Liver (tissue), 3 donors: ENCODE results near the gene ENO4.

Experiments used
- EGR1 ChIP-seq, 2 donors: IDR thresholded peaks; 2 replicates each; pipeline ENCODE4 v1.6.1; 2016 to 2018; ENCODE audit warnings: antibody characterized with exemption in 2 of 2, low read depth in 2 of 2
- FOXA1 ChIP-seq: IDR thresholded peaks from 2 replicates; pipeline ENCODE4 v1.6.1; 2016; ENCODE audit warnings: antibody characterized with exemption
- GABPA ChIP-seq, 2 donors: IDR thresholded peaks in 1 of 2; conservative IDR thresholded peaks in 1 of 2; 2 replicates each; pipeline ENCODE4 v1.6.1; 2016; ENCODE audit warnings: antibody characterized with exemption in 2 of 2, mild to moderate bottlenecking in 1 of 2, moderate library complexity in 1 of 2
- HNF4A ChIP-seq, 2 donors: conservative IDR thresholded peaks; 2 replicates each; pipeline ENCODE4 v1.6.1; 2016; ENCODE audit warnings: antibody characterized with exemption in 2 of 2, mild to moderate bottlenecking in 2 of 2
- HNF4G ChIP-seq: IDR thresholded peaks from 2 replicates; pipeline ENCODE4 v1.6.1; 2016; ENCODE audit warnings: antibody characterized with exemption
- TAF1 ChIP-seq: conservative IDR thresholded peaks from 2 replicates; pipeline ENCODE4 v1.6.1; 2016; ENCODE audit warnings: antibody characterized with exemption, mild to moderate bottlenecking
- YY1 ChIP-seq: IDR thresholded peaks from 2 replicates; pipeline ENCODE4 v1.6.1; 2016; ENCODE audit warnings: antibody characterized with exemption, mild to moderate bottlenecking
- TF ChIP-seq, protein P1 (sequence below): fragments of 150-350 bp; IDR thresholded peaks from 2 replicates; pipeline ENCODE4 v1.5.1; 2017; ENCODE audit warnings: improper control_type of control experiment, low read depth, low read length; ENCODE audit not compliant: missing input control
- TF ChIP-seq, protein P2 (sequence below): IDR thresholded peaks from 2 replicates; pipeline ENCODE4 v1.6.1; 2016; ENCODE audit warnings: antibody characterized with exemption
- TF ChIP-seq, protein P3 (sequence below): IDR thresholded peaks from 2 replicates; pipeline ENCODE4 v1.6.1; 2016; ENCODE audit warnings: antibody characterized with exemption, mild to moderate bottlenecking
- TF ChIP-seq, protein P4 (sequence below): IDR thresholded peaks from 2 replicates; pipeline ENCODE4 v1.6.1; 2016; ENCODE audit warnings: antibody characterized with exemption
- donor health status: healthy.
- donor health status: healthy.

DNA sequence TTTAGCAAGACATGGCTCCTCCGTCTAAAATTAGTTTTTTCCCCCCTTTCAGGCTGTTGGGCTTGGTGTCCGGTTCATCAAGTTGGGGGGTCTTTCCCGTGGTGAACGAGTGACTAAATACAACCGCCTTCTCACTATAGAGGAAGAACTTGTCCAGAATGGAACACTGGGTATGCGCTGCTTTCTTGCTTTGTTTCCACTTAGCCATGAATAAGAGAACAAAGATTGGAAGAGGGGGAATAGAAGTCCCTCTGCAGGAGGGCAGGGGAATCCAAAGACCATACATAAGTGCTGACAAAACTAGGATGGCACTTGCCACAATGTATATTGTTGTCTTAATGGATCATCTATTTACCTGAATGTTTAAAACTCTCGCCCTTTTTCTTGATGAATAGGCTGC, 30.5 kb downstream of the ENO4 start:
- TF ChIP-seq, protein P1, sequence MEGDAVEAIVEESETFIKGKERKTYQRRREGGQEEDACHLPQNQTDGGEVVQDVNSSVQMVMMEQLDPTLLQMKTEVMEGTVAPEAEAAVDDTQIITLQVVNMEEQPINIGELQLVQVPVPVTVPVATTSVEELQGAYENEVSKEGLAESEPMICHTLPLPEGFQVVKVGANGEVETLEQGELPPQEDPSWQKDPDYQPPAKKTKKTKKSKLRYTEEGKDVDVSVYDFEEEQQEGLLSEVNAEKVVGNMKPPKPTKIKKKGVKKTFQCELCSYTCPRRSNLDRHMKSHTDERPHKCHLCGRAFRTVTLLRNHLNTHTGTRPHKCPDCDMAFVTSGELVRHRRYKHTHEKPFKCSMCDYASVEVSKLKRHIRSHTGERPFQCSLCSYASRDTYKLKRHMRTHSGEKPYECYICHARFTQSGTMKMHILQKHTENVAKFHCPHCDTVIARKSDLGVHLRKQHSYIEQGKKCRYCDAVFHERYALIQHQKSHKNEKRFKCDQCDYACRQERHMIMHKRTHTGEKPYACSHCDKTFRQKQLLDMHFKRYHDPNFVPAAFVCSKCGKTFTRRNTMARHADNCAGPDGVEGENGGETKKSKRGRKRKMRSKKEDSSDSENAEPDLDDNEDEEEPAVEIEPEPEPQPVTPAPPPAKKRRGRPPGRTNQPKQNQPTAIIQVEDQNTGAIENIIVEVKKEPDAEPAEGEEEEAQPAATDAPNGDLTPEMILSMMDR, result no peak
- TF ChIP-seq GABPA (IDR thresholded peaks at IDR 0.05 in 1 of 2, conservative IDR thresholded peaks at IDR 0.05 in 1 of 2) (no peak), TAF1 (no peak), HNF4A (conservative IDR thresholded peaks at IDR 0.05) (no peak), EGR1 (IDR thresholded peaks at IDR 0.05; ENCODE audit: low read depth in 2 of 2) (no peak), FOXA1 (no peak), HNF4G (no peak), YY1 (no peak)
- TF ChIP-seq, protein P2, sequence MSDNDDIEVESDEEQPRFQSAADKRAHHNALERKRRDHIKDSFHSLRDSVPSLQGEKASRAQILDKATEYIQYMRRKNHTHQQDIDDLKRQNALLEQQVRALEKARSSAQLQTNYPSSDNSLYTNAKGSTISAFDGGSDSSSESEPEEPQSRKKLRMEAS, result no peak
- TF ChIP-seq, protein P3, sequence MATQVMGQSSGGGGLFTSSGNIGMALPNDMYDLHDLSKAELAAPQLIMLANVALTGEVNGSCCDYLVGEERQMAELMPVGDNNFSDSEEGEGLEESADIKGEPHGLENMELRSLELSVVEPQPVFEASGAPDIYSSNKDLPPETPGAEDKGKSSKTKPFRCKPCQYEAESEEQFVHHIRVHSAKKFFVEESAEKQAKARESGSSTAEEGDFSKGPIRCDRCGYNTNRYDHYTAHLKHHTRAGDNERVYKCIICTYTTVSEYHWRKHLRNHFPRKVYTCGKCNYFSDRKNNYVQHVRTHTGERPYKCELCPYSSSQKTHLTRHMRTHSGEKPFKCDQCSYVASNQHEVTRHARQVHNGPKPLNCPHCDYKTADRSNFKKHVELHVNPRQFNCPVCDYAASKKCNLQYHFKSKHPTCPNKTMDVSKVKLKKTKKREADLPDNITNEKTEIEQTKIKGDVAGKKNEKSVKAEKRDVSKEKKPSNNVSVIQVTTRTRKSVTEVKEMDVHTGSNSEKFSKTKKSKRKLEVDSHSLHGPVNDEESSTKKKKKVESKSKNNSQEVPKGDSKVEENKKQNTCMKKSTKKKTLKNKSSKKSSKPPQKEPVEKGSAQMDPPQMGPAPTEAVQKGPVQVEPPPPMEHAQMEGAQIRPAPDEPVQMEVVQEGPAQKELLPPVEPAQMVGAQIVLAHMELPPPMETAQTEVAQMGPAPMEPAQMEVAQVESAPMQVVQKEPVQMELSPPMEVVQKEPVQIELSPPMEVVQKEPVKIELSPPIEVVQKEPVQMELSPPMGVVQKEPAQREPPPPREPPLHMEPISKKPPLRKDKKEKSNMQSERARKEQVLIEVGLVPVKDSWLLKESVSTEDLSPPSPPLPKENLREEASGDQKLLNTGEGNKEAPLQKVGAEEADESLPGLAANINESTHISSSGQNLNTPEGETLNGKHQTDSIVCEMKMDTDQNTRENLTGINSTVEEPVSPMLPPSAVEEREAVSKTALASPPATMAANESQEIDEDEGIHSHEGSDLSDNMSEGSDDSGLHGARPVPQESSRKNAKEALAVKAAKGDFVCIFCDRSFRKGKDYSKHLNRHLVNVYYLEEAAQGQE, result no peak
- TF ChIP-seq, protein P4, sequence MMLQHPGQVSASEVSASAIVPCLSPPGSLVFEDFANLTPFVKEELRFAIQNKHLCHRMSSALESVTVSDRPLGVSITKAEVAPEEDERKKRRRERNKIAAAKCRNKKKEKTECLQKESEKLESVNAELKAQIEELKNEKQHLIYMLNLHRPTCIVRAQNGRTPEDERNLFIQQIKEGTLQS, result no peak
